Activated effector memory CD4-positive, alpha-beta T cell treated with Interleukin-2 at 50 U/mL for 16 hours (primary cell): ENCODE results near the gene GLOD4.
"Not testable (repeated sequence)": the region's sequence is repeated elsewhere in the genome, so short reads cannot be mapped to it uniquely, and the experiment has no call there.

Source experiments
- DNase-seq: peaks from one replicate; pipeline ENCODE4 v3.0.0-alpha.2; 2020

GLOD4 gene

GRCh38 chr17:773016-773415 is 9.1 kb downstream of the GLOD4 start:
- no peak for DNase-seq

- no peak for DNase-seq
These were observed 15.0 kb downstream of the GLOD4 start for GRCh38 chr17:767076-767475.

- DNase-seq, result no peak
These were observed 21.7 kb downstream of the GLOD4 start for GRCh38 chr17:760371-760770.

- no peak for DNase-seq
These were observed 22.1 kb downstream of the GLOD4 start for GRCh38 chr17:759964-760363.

GRCh38 chr17:756010-756567 is 26.0 kb downstream of the GLOD4 start:
- DNase-seq, result not testable (repeated sequence)

GRCh38 chr17:755319-755961 is 26.6 kb downstream of the GLOD4 start:
- DNase-seq, result not testable (repeated sequence)

- no peak for DNase-seq
These were observed 28.7 kb downstream of the GLOD4 start for GRCh38 chr17:753418-753817.

GRCh38 chr17:752620-753219 is 29.4 kb downstream of the GLOD4 start:
- no peak for DNase-seq

GRCh38 chr17:752002-752619 is 30.0 kb downstream of the GLOD4 start, which contains the start of gene GEMIN4:
Gene GEMIN4 (minus strand): TSS chr17:752264. CDS start chr17:752142, 122 bp downstream.
- DNase-seq, result peak; percentile 97

- DNase-seq, result peak; percentile 48
These were observed 30.6 kb downstream of the GLOD4 start for GRCh38 chr17:751269-752001.

- no peak for DNase-seq
These were observed 31.5 kb downstream of the GLOD4 start for GRCh38 chr17:750431-751037.

GRCh38 chr17:749359-749758 is 32.7 kb downstream of the GLOD4 start:
- DNase-seq, result not testable (repeated sequence)

GRCh38 chr17:748604-749003 is 33.5 kb downstream of the GLOD4 start:
- DNase-seq, result not testable (repeated sequence)

GRCh38 chr17:746783-747629 is 35.1 kb downstream of the GLOD4 start:
- no peak for DNase-seq

- no peak for DNase-seq
These were observed 35.9 kb downstream of the GLOD4 start for GRCh38 chr17:746181-746580.

GRCh38 chr17:745406-745805 is 36.7 kb downstream of the GLOD4 start:
- DNase-seq, result no peak

GRCh38 chr17:744937-745336 is 37.1 kb downstream of the GLOD4 start:
- no peak for DNase-seq

- no peak for DNase-seq
These were observed 38.9 kb downstream of the GLOD4 start for GRCh38 chr17:743139-743538.

- DNase-seq, result no peak
These were observed 39.8 kb downstream of the GLOD4 start for GRCh38 chr17:742147-742793.

- DNase-seq, result no peak
These were observed 41.7 kb downstream of the GLOD4 start for GRCh38 chr17:740240-741017.
